ENCODE results near the gene ADIRF.

DNA sequence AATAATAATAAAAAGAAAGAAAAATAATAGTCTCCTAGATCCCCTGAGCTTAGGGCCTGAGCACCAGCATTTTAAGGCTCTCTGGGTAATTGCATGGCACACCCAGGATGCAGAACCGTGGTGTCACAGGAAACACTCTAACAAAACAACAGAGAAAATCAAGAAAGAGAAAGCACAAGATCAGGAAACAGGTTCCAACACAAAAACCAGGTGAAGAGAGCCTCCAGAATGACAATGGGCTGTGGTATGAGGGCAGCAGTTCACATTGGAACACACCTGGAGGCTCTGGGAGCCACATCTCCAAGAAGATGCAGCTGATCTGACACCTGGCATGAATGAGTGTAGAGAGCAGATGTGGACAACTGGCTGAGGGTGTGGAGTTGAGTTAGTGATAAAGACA lies 17.9 kb upstream of the ADIRF start:
- no peak for TF ChIP-seq CTCF (IDR thresholded peaks at IDR 0.05)
- TF ChIP-seq POLR2A (IDR thresholded peaks at IDR 0.05), result no peak
- no peak for TF ChIP-seq EP300 (IDR thresholded peaks at IDR 0.05)

Data from sigmoid colon (tissue), 4 donors.